H9 (cell line): ENCODE data around the gene DPYSL3. TPM values are rescaled to one million over a fixed set of nuclear protein-coding genes. Genes with fewer than 3 reads are reported as not detected.

Source experiments
- DNase-seq: peaks from one replicate; pipeline ENCODE4 v3.0.0-alpha.2; 2017
- H2AFZ ChIP-seq: one replicate; pipeline ENCODE4 v1.6.1; 2013; ENCODE audit warnings: mild to moderate bottlenecking, low read length, control low read depth, moderate library complexity
- H2AK5ac ChIP-seq: 2 replicates; pipeline ENCODE4 v1.6.1; 2013; ENCODE audit warnings: low read length, control low read depth, mixed read lengths; ENCODE audit not compliant: insufficient read length
- H2BK120ac ChIP-seq: one replicate; pipeline ENCODE4 v1.6.1; 2013; ENCODE audit warnings: low read depth, mild to moderate bottlenecking, low read length, control low read depth, inconsistent platforms; ENCODE audit not compliant: poor library complexity, severe bottlenecking
- H2BK12ac ChIP-seq: 2 replicates; pipeline ENCODE4 v1.6.1; 2013; ENCODE audit warnings: low read length, control low read depth, mixed read lengths, low read depth; ENCODE audit not compliant: insufficient read length
- H2BK15ac ChIP-seq: 2 replicates; pipeline ENCODE4 v1.6.1; 2013; ENCODE audit warnings: low read depth, low read length, control low read depth
- H2BK20ac ChIP-seq: one replicate; pipeline ENCODE4 v1.6.1; 2013; ENCODE audit warnings: low read depth, mild to moderate bottlenecking, low read length, control low read depth, inconsistent platforms; ENCODE audit not compliant: poor library complexity, severe bottlenecking
- H2BK5ac ChIP-seq: 2 replicates; pipeline ENCODE4 v1.6.1; 2013; ENCODE audit warnings: low read length, control low read depth, mixed read lengths; ENCODE audit not compliant: insufficient read length
- H3K14ac ChIP-seq: 2 replicates; pipeline ENCODE4 v1.6.1; 2013; ENCODE audit warnings: low read length, control low read depth; ENCODE audit not compliant: insufficient read depth
- H3K18ac ChIP-seq: 2 replicates; pipeline ENCODE4 v1.6.1; 2013; ENCODE audit warnings: low read depth, mild to moderate bottlenecking, mixed read lengths, low read length, control low read depth; ENCODE audit not compliant: insufficient read length
- H3K23ac ChIP-seq: 2 replicates; pipeline ENCODE4 v1.6.1; 2013; ENCODE audit warnings: low read length, control low read depth, mixed read lengths, low read depth; ENCODE audit not compliant: insufficient read length
- H3K23me2 ChIP-seq: 2 replicates; pipeline ENCODE4 v1.6.1; 2013; ENCODE audit warnings: low read depth, mild to moderate bottlenecking, mixed read lengths, low read length, control low read depth; ENCODE audit not compliant: insufficient read length, poor library complexity, severe bottlenecking
- H3K27ac ChIP-seq: 2 replicates; pipeline ENCODE4 v1.5.1; 2013; ENCODE audit warnings: low read length, control low read depth, mixed read lengths, low read depth; ENCODE audit not compliant: insufficient read length
- H3K27me3 ChIP-seq: 2 replicates; pipeline ENCODE4 v1.6.1; 2013; ENCODE audit warnings: low read length, control low read depth, inconsistent platforms; ENCODE audit not compliant: insufficient read depth
- H3K4ac ChIP-seq: 2 replicates; pipeline ENCODE4 v1.6.1; 2013; ENCODE audit warnings: low read depth, mild to moderate bottlenecking, control low read depth, inconsistent platforms, low read length, moderate library complexity
- H3K4me1 ChIP-seq: 2 replicates; pipeline ENCODE4 v1.6.1; 2013; ENCODE audit warnings: low read length, control low read depth, inconsistent platforms; ENCODE audit not compliant: insufficient read depth
- H3K4me2 ChIP-seq: 2 replicates; pipeline ENCODE4 v1.6.1; 2013; ENCODE audit warnings: low read length, control low read depth, mixed read lengths; ENCODE audit not compliant: insufficient read length, insufficient read depth
- H3K56ac ChIP-seq: 2 replicates; pipeline ENCODE4 v1.6.1; 2013; ENCODE audit warnings: low read depth, mild to moderate bottlenecking, mixed read lengths, low read length, control low read depth; ENCODE audit not compliant: insufficient read length
- H3K79me1 ChIP-seq: 2 replicates; pipeline ENCODE4 v1.6.1; 2013; ENCODE audit warnings: low read depth, mild to moderate bottlenecking, moderate library complexity, low read length, control low read depth, inconsistent platforms; ENCODE audit not compliant: insufficient read depth, poor library complexity, severe bottlenecking
- H3K79me2 ChIP-seq: 2 replicates; pipeline ENCODE4 v1.6.1; 2013; ENCODE audit warnings: low read length, control low read depth, inconsistent platforms; ENCODE audit not compliant: insufficient read depth
- H3K9ac ChIP-seq: 2 replicates; pipeline ENCODE4 v1.6.1; 2013; ENCODE audit warnings: low read length, control low read depth, mixed read lengths; ENCODE audit not compliant: insufficient read length; ENCODE audit errors: extremely low read depth
- H3K9me3 ChIP-seq: one replicate; pipeline ENCODE4 v1.6.1; 2013; ENCODE audit warnings: low read depth, low read length, inconsistent platforms; ENCODE audit not compliant: control insufficient read depth
- H3T11ph ChIP-seq: one replicate; pipeline ENCODE4 v1.6.1; 2013; ENCODE audit warnings: mild to moderate bottlenecking, low read length, control low read depth, inconsistent platforms
- H4K20me1 ChIP-seq: one replicate; pipeline ENCODE4 v1.6.1; 2013; ENCODE audit not compliant: control insufficient read depth, insufficient read length, insufficient read depth
- H4K5ac ChIP-seq: 2 replicates; pipeline ENCODE4 v1.6.1; 2013; ENCODE audit warnings: low read depth, mild to moderate bottlenecking, mixed read lengths, low read length, control low read depth; ENCODE audit not compliant: insufficient read length
- H4K8ac ChIP-seq: replicated peaks from 2 replicates; pipeline ENCODE4 v1.6.1; 2013; ENCODE audit warnings: low read length, control low read depth, mixed read lengths, low read depth; ENCODE audit not compliant: insufficient read length
- H4K91ac ChIP-seq: 2 replicates; pipeline ENCODE4 v1.6.1; 2013; ENCODE audit warnings: low read depth, mild to moderate bottlenecking, moderate library complexity, mixed read lengths, low read length, control low read depth; ENCODE audit not compliant: insufficient read length
- H3K27ac Mint-ChIP-seq, 3 experiments: 2 replicates in 2 of 3; 3 replicates in 1 of 3; pipeline ENCODE4 v1.8.0; 2020 to 2021; ENCODE audit warnings: mixed read lengths in 3 of 3, mild to moderate bottlenecking in 1 of 3, moderate library complexity in 1 of 3
- H3K27me3 Mint-ChIP-seq: 2 replicates; pipeline ENCODE4 v1.8.0; 2021; ENCODE audit warnings: low read depth, mild to moderate bottlenecking, moderate library complexity, mixed read lengths
- H3K36me3 Mint-ChIP-seq, 3 experiments: 2 replicates in 2 of 3; 3 replicates in 1 of 3; pipeline ENCODE4 v1.8.0; 2020 to 2021; ENCODE audit warnings: low read depth in 3 of 3, mixed read lengths in 3 of 3; ENCODE audit not compliant: insufficient read depth in 1 of 3
- H3K4me1 Mint-ChIP-seq, 2 experiments: 2 replicates each; pipeline ENCODE4 v1.8.0; 2020; ENCODE audit warnings: mixed read lengths in 2 of 2
- H3K4me3 Mint-ChIP-seq, 2 experiments: 2 replicates in 1 of 2; 3 replicates in 1 of 2; pipeline ENCODE4 v1.8.0; 2020 to 2021; ENCODE audit warnings: mild to moderate bottlenecking in 2 of 2, mixed read lengths in 2 of 2, moderate library complexity in 1 of 2
- H3K9me3 Mint-ChIP-seq, 2 experiments: 2 replicates in 1 of 2; 3 replicates in 1 of 2; pipeline ENCODE4 v1.8.0; 2020; ENCODE audit warnings: mild to moderate bottlenecking in 2 of 2, mixed read lengths in 2 of 2, moderate library complexity in 1 of 2
- CTCF ChIP-seq: fragments of 200-600 bp; sonication (generic); conservative IDR thresholded peaks from 3 replicates; pipeline ENCODE4 v1.8.0; 2021; ENCODE audit warnings: antibody characterized with exemption, mild to moderate bottlenecking
- WGBS: extraction: QIAGEN DNeasy Blood & Tissue Kit; methylation state at CpG from one replicate; pipeline ENCODE4 v1.1.7; 2013; ENCODE audit warnings: missing lambda C conversion rate, low lambda C conversion rate, mixed read lengths; ENCODE audit not compliant: insufficient read length; ENCODE audit errors: extremely low coverage; 5-methylcytosine and 5-hydroxymethylcytosine counted together
- total RNA-seq: library from RNA; stranded (reverse); gene quantifications from 2 replicates; pipeline ENCODE4 v1.2.1, GENCODE V29; 2021

Gene DPYSL3
- total RNA-seq, 1 experiment from 2014 or later, result 515 TPM

- no peak overlapping the region for H3K27ac Mint-ChIP-seq
- H3K9me3 Mint-ChIP-seq, result no peaks in the 10 kb centered on the region
- Histone ChIP-seq H3K27ac (no peak overlapping the region), H3K23ac (no peak overlapping the region), H2BK120ac (no peak overlapping the region), H3K14ac (no peak overlapping the region), H2BK5ac (no peak overlapping the region), H4K8ac (no peak overlapping the region), H3K9me3 (no peaks in the 10 kb centered on the region), H3K4ac (no peak overlapping the region), H4K91ac (no peak overlapping the region), H3K56ac (no peak overlapping the region), H2BK15ac (no peak overlapping the region), H3T11ph (no peak overlapping the region), H2BK20ac (no peak overlapping the region), H3K79me1 (no peaks in the 10 kb centered on the region), H3K27me3 (no peaks in the 10 kb centered on the region), H3K9ac (no peak overlapping the region), H3K79me2 (no peaks in the 10 kb centered on the region), H2AK5ac (no peak overlapping the region), H4K20me1 (no peaks in the 10 kb centered on the region), H3K18ac (no peak overlapping the region), H2BK12ac (no peak overlapping the region), H2AFZ (no peak overlapping the region), H4K5ac (no peak overlapping the region), H3K23me2 (peaks cover 3% of the 10 kb centered on the region), H3K4me2 (no peak overlapping the region), H3K4me1 (no peaks in the 10 kb centered on the region)
- 0 out of 4 replicates have a peak, but pooled peaks cover 0 to 4% of the 10 kb centered on the region in 2 experiments for H3K4me1 Mint-ChIP-seq
- no peak for DNase-seq
- peaks cover 1% of the 10 kb centered on the region; the same call in 1 of the 2 replicates for H3K27me3 Mint-ChIP-seq
- no peak for TF ChIP-seq CTCF
- WGBS, result no CpG with 5 or more reads among the region's 7 CpGs
- no peaks in the 10 kb centered on the region for H3K36me3 Mint-ChIP-seq
- H3K4me3 Mint-ChIP-seq, result no peak overlapping the region
Observed at GRCh38 chr5:147530530-147531389, 20.9 kb upstream of the DPYSL3 start.
